Stromal cell of bone marrow (primary cell): Measurements from ENCODE around the gene ITGAV.
A peak's percentile ranks its signal among the peaks of the same experiment; 100 is the strongest.

Experiments
- DNase-seq: peaks from one replicate; pipeline ENCODE4 v3.0.0-alpha.2; 2012; ENCODE audit warnings: low read depth

The ITGAV gene

GRCh38 chr2:186670831-186671230, 81.0 kb downstream of the ITGAV start:
- DNase-seq = no peak

- no peak for DNase-seq
These were observed 85.5 kb downstream of the ITGAV start for GRCh38 chr2:186675380-186675779.

- DNase-seq = peak; percentile 6
These were observed 93.5 kb downstream of the ITGAV start for GRCh38 chr2:186683341-186683740.

- DNase-seq = no peak
These were observed 98.0 kb downstream of the ITGAV start for GRCh38 chr2:186687807-186688211.

- DNase-seq = no peak
These were observed 99.0 kb downstream of the ITGAV start for GRCh38 chr2:186688813-186689212.

GRCh38 chr2:186690786-186691185, 100.9 kb downstream of the ITGAV start:
- no peak for DNase-seq

- no peak for DNase-seq
These were observed 101.4 kb downstream of the ITGAV start for GRCh38 chr2:186691231-186691630.

GRCh38 chr2:186691900-186692299, 102.0 kb downstream of the ITGAV start:
- DNase-seq = no peak

- no peak for DNase-seq
These were observed 103.6 kb downstream of the ITGAV start for GRCh38 chr2:186693446-186693832.

- DNase-seq = peak; percentile 55
These were observed 105.4 kb downstream of the ITGAV start for GRCh38 chr2:186695081-186695756.

GRCh38 chr2:186696290-186696689, 106.4 kb downstream of the ITGAV start:
- DNase-seq = no peak

- DNase-seq = no peak
These were observed 106.9 kb downstream of the ITGAV start for GRCh38 chr2:186696804-186697203.

GRCh38 chr2:186697536-186697935, 107.7 kb downstream of the ITGAV start:
- DNase-seq = no peak

GRCh38 chr2:186699742-186700141, 109.9 kb downstream of the ITGAV start:
- no peak for DNase-seq

- DNase-seq = no peak
These were observed 112.2 kb downstream of the ITGAV start for GRCh38 chr2:186702006-186702405.

GRCh38 chr2:186702501-186702900, 112.6 kb downstream of the ITGAV start:
- no peak for DNase-seq

- no peak for DNase-seq
These were observed 115.0 kb downstream of the ITGAV start for GRCh38 chr2:186704897-186705296.

- no peak for DNase-seq
These were observed 119.9 kb downstream of the ITGAV start for GRCh38 chr2:186709529-186710450.

GRCh38 chr2:186713691-186714090, 123.8 kb downstream of the ITGAV start:
- no peak for DNase-seq

- DNase-seq = no peak
These were observed 124.8 kb downstream of the ITGAV start for GRCh38 chr2:186714611-186715010.

- DNase-seq = no peak
These were observed 126.1 kb downstream of the ITGAV start for GRCh38 chr2:186716004-186716403.

GRCh38 chr2:186716899-186717298, 127.0 kb downstream of the ITGAV start:
- DNase-seq = no peak

- no peak for DNase-seq
These were observed 127.6 kb downstream of the ITGAV start for GRCh38 chr2:186717320-186718007.
